ENCODE measurements around the gene WFIKKN2. TPM values are rescaled to one million over a fixed set of nuclear protein-coding genes. Genes with fewer than 3 reads are reported as not detected.

The WFIKKN2 gene
- total and polyA plus RNA-seq, 2 of the 4 experiments (the other 2 are of a cell fraction): 0.02 TPM; not detected in 1

DNA sequence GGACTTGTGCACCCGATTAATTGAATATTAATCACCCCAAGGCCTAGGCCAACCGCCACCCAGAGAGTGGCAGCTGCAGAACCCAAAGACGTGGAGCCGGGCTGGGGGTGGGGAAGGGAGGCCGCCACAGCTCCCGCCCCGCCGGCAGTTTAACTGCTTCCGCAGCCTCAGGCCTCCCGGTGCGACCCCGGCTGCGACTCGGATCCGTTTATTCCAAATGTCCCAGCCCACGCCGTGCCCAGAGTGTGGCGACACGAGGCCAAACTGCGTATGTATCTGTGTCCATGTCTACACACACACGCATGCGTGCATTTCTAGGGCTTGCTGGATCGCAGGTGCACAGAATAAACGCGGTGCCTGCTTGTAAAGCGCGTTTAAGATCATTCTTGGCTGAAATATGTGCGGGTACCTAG is 31.6 kb downstream of the WFIKKN2 start:
- DNase-seq: no peak
- peaks cover 6% of the 10 kb centered on the region; the same call in 1 of the 2 replicates for H3K9me1 ChIP-seq (ENCODE audit: insufficient read depth, low read length)
- 0% methylated on average over 6 of the region's 28 CpGs; no CpG with 5 or more reads in 1 of the 2 experiments for WGBS, 2 experiments (ENCODE audit: extremely low coverage in 2 of 2, insufficient read length in 1 of 2)
- peak overlapping the region; percentile 14 for H3K18ac ChIP-seq (ENCODE audit: low read depth, low read length)
- H2AK5ac ChIP-seq (ENCODE audit: low read depth, low read length): peak overlapping the region; percentile 60; the same call in 1 of the 2 replicates
- ChIA-PET CTCF (interaction anchor here (0.7 to 1.7 kb wide), 2 partner anchors 15 to 171 kb away, joined by 3 to 5 read pairs; no protein-coding TSS in a partner anchor), POLR2A (ENCODE audit: unreplicated experiment) (interaction anchor here (0.6 to 1.5 kb wide), 11 partner anchors 14 to 114 kb away, joined by 3 to 21 read pairs (median 5); no protein-coding TSS in a partner anchor)
- H4K91ac ChIP-seq (ENCODE audit: insufficient read depth, low read depth, low read length): peak overlapping the region; percentile 6; the same call in 1 of the 2 replicates
- peak; percentile 2 for ATAC-seq (ENCODE audit: low read depth)
- peak overlapping the region; percentile 75 for H3K27ac ChIP-seq (ENCODE audit: insufficient read depth, low read length)
- peak overlapping the region; percentile 55 for H3K4me3 ChIP-seq (ENCODE audit: insufficient read depth, low read depth, low read length)
- H2BK20ac ChIP-seq (ENCODE audit: low read depth, low read length): no peak overlapping the region
- no peak for TF ChIP-seq NFE2L2 (IDR thresholded peaks at IDR 0.05; ENCODE audit: low read depth, low read length)
- peak; percentile 59; the same call in 1 of the 2 replicates for TF ChIP-seq MXI1 (IDR thresholded peaks at IDR 0.05; ENCODE audit: borderline replicate concordance, low read depth, low read length)
- TF ChIP-seq ELK1 (IDR thresholded peaks at IDR 0.05; ENCODE audit: borderline replicate concordance, low read depth, low read length): no peak
- TF ChIP-seq SMC3 (IDR thresholded peaks at IDR 0.05; ENCODE audit: low read depth, low read length): no peak
- no peak for TF ChIP-seq CTCF (conservative IDR thresholded peaks at IDR 0.05; ENCODE audit: low read depth, low read length)
- TF ChIP-seq MAFK (IDR thresholded peaks at IDR 0.05; ENCODE audit: low read depth, low read length): no peak
- 0 out of 2 replicates have a peak, but pooled peaks have one; percentile 6 for TF ChIP-seq RAD21 (IDR thresholded peaks at IDR 0.05; ENCODE audit: low read length)
- TF ChIP-seq BHLHE40 (IDR thresholded peaks at IDR 0.05; ENCODE audit: low read depth, low read length): 0 out of 2 replicates have a peak, but pooled peaks have one; percentile 2
- TF ChIP-seq CHD1 (IDR thresholded peaks at IDR 0.05; ENCODE audit: low read depth, low read length): no peak
- TF ChIP-seq RCOR1 (IDR thresholded peaks at IDR 0.05; ENCODE audit: insufficient replicate concordance, low read length): no peak
- H3K27me3 ChIP-seq (ENCODE audit: control insufficient read depth, insufficient read depth, low read length): no peaks in the 10 kb centered on the region
- intact Hi-C loops (cut with micrococcal nuclease): loop anchor here (2.0 to 10.0 kb wide), 3 partner anchors 35 to 248 kb away; no protein-coding TSS in a partner anchor
- peak overlapping the region; percentile 93 for H3K4me2 ChIP-seq (ENCODE audit: low read depth, low read length)
- no TSS peak for BruUV-seq (replicated peaks)
- peak overlapping the region; percentile 30; the same call in 1 of the 2 replicates for H3K14ac ChIP-seq (replicated peaks; ENCODE audit: low read depth, low read length)
- H3K79me1 ChIP-seq (ENCODE audit: low read depth in 1 of 2, low read length in 2 of 2): peaks cover 10 to 16% of the 10 kb centered on the region in 2 experiments
- dilution Hi-C loops (cut with HindIII; ENCODE audit: low sequenced_read_pairs, unreplicated experiment): no loop called here
- in situ Hi-C loops (cut with MboI; ENCODE audit: low sequenced_read_pairs): loop anchor here (10.0 kb wide), 1 partner anchor 278 kb away; no protein-coding TSS in a partner anchor
- peak overlapping the region; percentile 5 for H4K5ac ChIP-seq (ENCODE audit: low read depth, low read length)
- H2BK120ac ChIP-seq (ENCODE audit: low read depth, low read length): no peak overlapping the region
- no peaks in the 10 kb centered on the region for H3K9me3 ChIP-seq (ENCODE audit: control insufficient read depth, insufficient read depth, low read length)
- H2AK9ac ChIP-seq (replicated peaks; ENCODE audit: low read depth, low read length, poor library complexity): peak overlapping the region; percentile 83
- H4K20me1 ChIP-seq (ENCODE audit: insufficient read depth, low read length): peaks cover 26% of the 10 kb centered on the region; the same call in 1 of the 2 replicates
- 0 out of 2 replicates have a peak overlapping the region, but pooled peaks have one; percentile 42 for H3K56ac ChIP-seq (ENCODE audit: extremely low read depth, insufficient read depth, low read length)
- H4K8ac ChIP-seq (ENCODE audit: low read depth in 2 of 2, low read length in 2 of 2): peak overlapping the region in 1 of 2 experiments; percentile 69; a peak in 3 of 4 replicates
- H3K4me1 ChIP-seq (ENCODE audit: control insufficient read depth, insufficient read depth, low read length): peaks cover 4% of the 10 kb centered on the region
- H2AFZ ChIP-seq (replicated peaks; ENCODE audit: low read length, poor library complexity): peak overlapping the region; percentile 88
- H3K9ac ChIP-seq (ENCODE audit: low read depth, low read length): peak overlapping the region; percentile 67
- H2BK5ac ChIP-seq (ENCODE audit: low read depth, low read length, poor library complexity, severe bottlenecking): peak overlapping the region; percentile 74
- H3K23ac ChIP-seq (ENCODE audit: low read depth, low read length): no peak overlapping the region
- H3K4ac ChIP-seq (ENCODE audit: low read depth, low read length): peak overlapping the region; percentile 39
- peaks cover 6% of the 10 kb centered on the region for H3K36me3 ChIP-seq (ENCODE audit: control insufficient read depth, insufficient read depth, low read length)
- H2BK15ac ChIP-seq (ENCODE audit: low read depth, low read length): no peak overlapping the region

Data from IMR-90 (cell line).